Thyroid gland (tissue), 4 donors: ENCODE results near the gene CPD. TPM values are rescaled to one million over a fixed set of nuclear protein-coding genes. Genes with fewer than 3 reads are reported as not detected.
A peak's percentile ranks its signal among the peaks of the same experiment; 100 is the strongest.

Source experiments
- DNase-seq, 2 donors: peaks; one replicate each; pipeline ENCODE4 v3.0.0-alpha.2; 2019
- H3K27ac ChIP-seq, 3 donors: fragments of 200-600 bp; sonication (generic); 1 replicate in 2 of 3; 2 replicates in 1 of 3; pipeline ENCODE4 v1.5.1; 2016 to 2019; ENCODE audit warnings: mild to moderate bottlenecking in 1 of 3, moderate library complexity in 1 of 3
- H3K27me3 ChIP-seq: fragments of 200-600 bp; sonication (generic); one replicate; pipeline ENCODE4 v1.5.1; 2019
- H3K36me3 ChIP-seq, 2 donors: fragments of 200-600 bp; sonication (generic); one replicate each; pipeline ENCODE4 v1.5.1; 2016 to 2019
- H3K4me1 ChIP-seq, 2 donors: fragments of 200-600 bp; sonication (generic); one replicate each; pipeline ENCODE4 v1.5.1; 2017 to 2019
- H3K4me3 ChIP-seq, 3 donors: fragments of 200-600 bp; sonication (generic); replicated peaks in 1 of 3; 1 replicate in 2 of 3; 2 replicates in 1 of 3; pipeline ENCODE4 v1.5.1; 2016; ENCODE audit warnings: mild to moderate bottlenecking in 1 of 3
- H3K9me3 ChIP-seq: fragments of 200-600 bp; sonication (generic); one replicate; pipeline ENCODE4 v1.5.1; 2017
- CTCF ChIP-seq, 6 experiments: fragments of 200-600 bp in 3 of 6; fragments of 450-650 bp in 3 of 6; sonication (generic) in 3 of 6; IDR thresholded peaks; one replicate each; pipeline ENCODE4 v1.5.1; 2016 to 2019; ENCODE audit warnings: antibody characterized with exemption in 6 of 6, mild to moderate bottlenecking in 2 of 6, inconsistent platforms in 1 of 6, moderate library complexity in 1 of 6
- POLR2A ChIP-seq, 2 donors: fragments of 450-650 bp; IDR thresholded peaks; one replicate each; pipeline ENCODE4 v1.6.1; 2017; ENCODE audit warnings: antibody characterized with exemption in 2 of 2, mild to moderate bottlenecking in 2 of 2, moderate library complexity in 1 of 2
- WGBS, 2 donors: methylation state at CpG; one replicate each; pipeline ENCODE4 v1.1.5; 2017; 5-methylcytosine and 5-hydroxymethylcytosine counted together
- intact Hi-C: fragments of 100-400 bp; cut with DNase I; formaldehyde crosslinking; loops from one replicate; pipeline ENCODE4 v1.15.1; 2023
- total RNA-seq, 4 donors: library from RNA; depleted of rRNA; stranded (reverse); fragments of >200 nt; gene quantifications; one replicate each; pipeline ENCODE4 v1.2.3, GENCODE V29; 2016

The CPD gene
- total RNA-seq, 4 donors from 2014 or later: 58.2 to 102 (median 79.9) TPM

- DNase-seq: peak; percentile 15 to 29
- no peak overlapping the region for H3K27ac ChIP-seq
- intact Hi-C loops: no loop called here
- peak in 4 of 6 experiments; percentile 9 to 46 (median 43) for TF ChIP-seq CTCF (IDR thresholded peaks at IDR 0.05)
- TF ChIP-seq POLR2A (IDR thresholded peaks at IDR 0.05): no peak
- 61 to 68% methylated on average over 8 of the region's 8 CpGs for WGBS, 2 donors
- H3K27me3 ChIP-seq: no peaks in the 10 kb centered on the region
- no peaks in the 10 kb centered on the region for H3K9me3 ChIP-seq
- H3K4me3 ChIP-seq: no peak overlapping the region
- no peaks in the 10 kb centered on the region for H3K36me3 ChIP-seq
- H3K4me1 ChIP-seq: peaks cover 0 to 14% of the 10 kb centered on the region in 2 donors
Observed at GRCh38 chr17:30336369-30337171, 42.2 kb upstream of the CPD start.

- Histone ChIP-seq H3K4me3 (no peak overlapping the region), H3K36me3 (no peaks in the 10 kb centered on the region), H3K9me3 (no peaks in the 10 kb centered on the region), H3K4me1 (peaks cover 0 to 14% of the 10 kb centered on the region in 2 donors), H3K27ac (no peak overlapping the region), H3K27me3 (no peaks in the 10 kb centered on the region)
- TF ChIP-seq CTCF (IDR thresholded peaks at IDR 0.05) (no peak), POLR2A (IDR thresholded peaks at IDR 0.05) (no peak)
- 100% methylated on average over 1 of the region's 1 CpG for WGBS, 2 donors
- intact Hi-C loops: no loop called here
- no peak for DNase-seq
Observed at GRCh38 chr17:30337393-30337999, 41.2 kb upstream of the CPD start.

GRCh38 chr17:30339086-30339485, 39.6 kb upstream of the CPD start:
- Histone ChIP-seq H3K4me1 (peaks cover 10 to 25% of the 10 kb centered on the region in 2 donors), H3K27me3 (no peaks in the 10 kb centered on the region), H3K4me3 (no peak overlapping the region), H3K27ac (no peak overlapping the region), H3K9me3 (no peaks in the 10 kb centered on the region), H3K36me3 (no peaks in the 10 kb centered on the region)
- WGBS, 2 donors: 85% methylated on average over 2 of the region's 2 CpGs
- TF ChIP-seq POLR2A (IDR thresholded peaks at IDR 0.05) (no peak), CTCF (IDR thresholded peaks at IDR 0.05) (no peak)
- intact Hi-C loops: no loop called here
- no peak for DNase-seq

- DNase-seq: no peak
- peak overlapping the region; percentile 55 to 75 (median 66) for H3K27ac ChIP-seq
- intact Hi-C loops: no loop called here
Observed at GRCh38 chr17:30340801-30341356, 37.8 kb upstream of the CPD start.

More at GRCh38 chr17:30340801-30341356, 37.8 kb upstream of the CPD start:
- Histone ChIP-seq H3K4me3 (no peak overlapping the region), H3K36me3 (no peaks in the 10 kb centered on the region), H3K9me3 (no peaks in the 10 kb centered on the region), H3K27me3 (no peaks in the 10 kb centered on the region), H3K4me1 (peaks cover 18 to 37% of the 10 kb centered on the region in 2 donors)
- TF ChIP-seq CTCF (IDR thresholded peaks at IDR 0.05) (no peak), POLR2A (IDR thresholded peaks at IDR 0.05) (no peak)
- 31 to 43% methylated on average over 6 of the region's 6 CpGs for WGBS, 2 donors
